ENCODE measurements around the gene PABPN1L.
A peak's percentile ranks its signal among the peaks of the same experiment; 100 is the strongest.
"Not testable (repeated sequence)": the region's sequence is repeated elsewhere in the genome, so short reads cannot be mapped to it uniquely, and the experiment has no call there.

The PABPN1L gene

DNA sequence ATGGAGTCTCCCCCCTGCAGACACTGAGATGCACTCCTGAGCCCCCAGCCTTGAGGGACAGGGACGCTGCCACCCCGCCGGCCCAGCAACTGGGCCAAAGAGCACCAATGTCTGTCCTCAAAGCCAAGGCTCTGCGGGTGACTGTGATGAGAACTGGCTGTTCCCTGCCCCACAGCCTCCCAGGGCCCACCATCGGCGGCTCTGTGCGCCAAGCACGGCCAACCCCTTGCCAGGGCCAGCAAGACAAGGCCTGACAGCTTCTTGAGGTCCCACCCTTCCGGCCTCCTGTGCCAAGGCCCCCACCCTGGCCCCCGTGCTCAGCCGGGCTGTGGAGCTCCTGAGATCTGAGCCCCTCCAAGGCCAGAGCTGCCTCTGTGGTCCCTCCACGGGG, 34.2 kb upstream of the PABPN1L start:
- no peak for DNase-seq (ENCODE audit: low read depth)

DNA sequence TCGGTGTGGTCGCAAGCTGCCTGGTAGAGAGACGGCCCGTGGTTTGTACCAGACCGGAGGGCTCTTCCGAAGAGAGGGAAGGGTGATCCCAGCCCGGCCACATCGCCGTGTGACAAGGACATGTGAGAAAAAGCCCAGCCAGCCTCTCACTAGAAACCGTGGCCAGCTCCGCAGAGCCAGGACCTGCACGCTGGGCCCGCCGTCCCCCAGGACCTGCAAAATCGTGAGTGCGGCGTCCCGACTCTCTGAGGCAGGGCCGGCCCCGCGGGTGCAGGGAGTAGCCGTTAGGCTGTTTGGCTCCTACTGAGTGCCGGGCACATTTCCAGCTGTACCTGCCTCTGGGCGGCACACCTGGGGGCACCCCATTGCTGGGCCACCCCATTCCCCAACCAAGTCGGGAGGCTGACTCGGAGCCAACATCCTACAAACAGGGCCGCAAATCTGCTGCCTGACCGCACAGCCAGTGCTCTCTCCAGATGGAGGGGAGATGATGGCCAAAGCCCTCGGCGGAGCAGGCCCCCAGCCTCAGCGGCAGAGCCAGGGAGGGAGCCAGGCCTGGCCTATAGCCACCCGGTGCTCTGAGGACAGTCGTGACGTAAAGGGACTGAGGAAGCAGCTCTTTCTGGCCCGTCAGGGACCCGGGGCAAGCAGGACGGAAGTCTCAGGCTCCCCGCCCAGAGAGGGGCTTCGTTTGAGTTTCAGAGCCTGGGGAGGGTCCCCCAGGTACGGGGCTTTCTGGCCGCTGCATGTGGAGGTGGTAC, 33.6 kb upstream of the PABPN1L start:
- no peak for DNase-seq (ENCODE audit: low read depth)

DNA sequence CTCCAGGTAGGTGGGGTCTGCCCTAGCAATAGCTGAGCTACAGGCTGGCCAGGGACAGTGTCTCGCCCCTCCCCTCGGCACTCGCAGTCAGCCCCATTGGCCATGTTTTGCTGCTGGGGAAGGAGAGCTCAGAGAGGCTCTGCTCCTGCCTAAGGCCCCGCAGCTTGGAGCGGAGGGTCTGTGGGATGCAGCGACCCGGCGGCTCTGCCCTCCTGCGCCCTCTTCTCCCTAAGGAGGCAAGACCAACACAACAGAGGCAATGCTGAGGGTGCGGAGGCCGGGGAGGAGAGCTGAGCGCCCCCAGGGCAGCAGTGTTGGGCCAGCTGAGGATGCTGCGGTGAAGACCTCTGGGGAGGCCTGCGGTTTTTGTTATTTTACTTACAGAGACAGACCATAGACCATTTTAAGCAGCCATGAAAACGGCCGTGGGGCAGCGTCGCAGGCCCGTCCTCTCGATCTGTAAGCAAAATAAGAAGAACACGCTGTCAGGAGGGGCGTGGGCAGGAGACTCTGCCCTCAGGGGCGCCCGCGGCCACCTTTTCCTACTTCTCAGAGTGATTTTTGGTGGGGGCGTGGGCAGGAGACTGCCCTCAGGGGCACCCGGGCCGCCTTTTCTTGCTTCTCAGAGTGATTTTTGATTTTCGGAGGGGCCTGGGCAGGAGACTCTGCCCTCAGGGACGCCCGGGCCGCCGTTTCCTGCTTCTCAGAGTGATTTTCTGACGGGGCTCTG, 31.4 kb upstream of the PABPN1L start:
- no peak for DNase-seq (ENCODE audit: low read depth)

DNA sequence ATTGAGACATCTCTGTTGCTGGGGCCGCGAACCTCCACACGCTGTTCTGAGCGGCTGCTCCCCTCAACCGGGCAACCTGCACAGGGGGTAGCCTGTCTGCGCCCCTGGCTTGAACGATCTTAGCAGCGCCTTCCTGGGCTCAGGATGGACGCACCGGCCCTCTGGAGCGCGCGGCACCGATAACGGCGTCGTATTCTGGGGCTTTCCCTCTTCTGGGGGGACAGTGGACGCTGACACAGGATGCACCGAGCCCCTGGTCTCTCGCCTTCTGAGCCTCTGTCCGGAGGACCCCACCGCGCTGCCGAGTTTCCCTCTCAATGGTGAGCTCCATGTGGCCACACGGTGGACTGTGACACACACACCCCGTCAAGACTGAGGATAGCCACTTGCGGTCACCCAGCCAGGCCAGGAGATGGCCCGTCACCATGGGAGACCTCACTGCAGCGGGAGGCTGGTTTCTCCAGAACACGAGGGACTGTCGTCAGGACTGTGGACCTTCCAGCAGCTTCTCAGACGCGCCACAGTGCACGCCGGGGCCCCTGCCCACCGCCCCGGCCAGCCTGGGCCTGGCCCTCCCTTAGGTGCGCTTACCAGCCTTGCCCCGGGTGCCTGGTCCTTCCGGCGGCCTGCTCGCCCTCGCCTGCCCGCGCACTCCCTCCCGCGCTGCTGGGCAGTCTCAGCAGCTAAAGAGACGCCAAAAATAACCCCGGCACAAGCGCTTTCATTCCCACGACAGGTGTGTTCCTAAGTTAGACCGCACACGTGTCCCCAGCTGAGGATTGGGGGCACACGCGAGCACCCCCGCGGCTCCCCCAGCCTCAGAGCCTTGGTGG, 30.0 kb upstream of the PABPN1L start:
- DNase-seq (ENCODE audit: low read depth): no peak

DNA sequence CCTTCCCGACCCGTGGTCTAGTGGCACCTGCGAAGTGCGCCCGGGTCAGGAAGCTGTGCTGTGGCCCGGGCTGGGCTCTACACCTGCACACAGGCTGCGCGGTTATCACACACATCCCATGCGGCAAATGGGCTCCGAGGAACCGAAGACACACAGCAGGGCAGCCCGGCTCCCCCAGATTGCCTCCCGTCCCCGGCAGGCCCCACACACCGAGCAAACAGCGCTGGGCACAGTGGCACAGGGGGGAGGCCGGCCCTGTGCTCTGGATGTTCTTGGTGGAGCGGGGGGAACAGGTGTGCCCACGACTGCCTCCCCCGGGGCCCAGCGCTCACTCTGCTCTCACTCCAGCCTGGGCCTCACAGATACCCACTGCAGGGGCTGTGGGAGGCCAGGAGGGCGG, 28.9 kb upstream of the PABPN1L start:
- no peak for DNase-seq (ENCODE audit: low read depth)

DNA sequence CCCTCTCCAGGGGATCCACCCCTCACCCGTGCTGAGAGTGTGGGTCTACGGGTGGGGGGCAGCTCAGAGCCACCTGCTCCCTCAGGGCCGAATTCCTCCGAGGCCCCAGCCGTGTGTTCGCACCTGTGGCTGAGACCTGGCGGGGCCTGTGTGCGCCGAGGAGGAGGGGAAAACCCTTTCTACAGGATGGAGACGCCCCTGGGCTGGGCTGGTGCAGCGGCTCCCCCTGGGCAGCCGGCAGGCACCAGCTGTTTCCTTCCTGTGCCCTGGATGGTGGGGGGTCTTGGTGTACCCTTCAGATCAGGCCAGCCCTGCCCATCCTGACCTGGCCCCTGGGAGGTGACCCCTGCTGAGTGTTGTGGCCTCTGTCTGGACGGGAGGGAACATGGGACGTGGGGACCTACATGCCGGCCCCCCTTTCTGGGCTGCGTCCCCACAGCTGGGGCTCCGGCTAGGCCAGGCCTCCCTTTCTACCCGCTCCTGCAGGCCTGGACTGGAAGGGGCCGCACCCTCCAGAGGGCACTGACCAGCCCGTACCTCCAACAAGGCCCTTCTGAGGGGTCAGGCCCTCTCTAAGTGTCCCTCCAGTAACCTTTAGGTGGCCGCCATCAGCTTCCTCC, 28.3 kb upstream of the PABPN1L start:
- DNase-seq (ENCODE audit: low read depth): no peak

DNA sequence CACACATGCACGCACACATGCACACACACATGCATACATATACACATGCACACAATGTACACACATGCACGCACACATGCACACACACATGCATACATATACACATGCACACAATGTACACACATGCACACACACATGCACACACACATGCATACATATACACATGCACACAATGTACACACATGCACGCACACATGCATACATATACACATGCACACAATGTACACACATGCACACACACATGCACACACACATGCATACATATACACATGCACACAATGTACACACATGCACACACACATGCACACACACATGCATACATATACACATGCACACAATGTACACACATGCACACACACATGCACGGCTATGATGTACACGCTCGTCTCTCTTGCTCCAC, 27.8 kb upstream of the PABPN1L start:
- not testable (repeated sequence) for DNase-seq (ENCODE audit: low read depth)

DNA sequence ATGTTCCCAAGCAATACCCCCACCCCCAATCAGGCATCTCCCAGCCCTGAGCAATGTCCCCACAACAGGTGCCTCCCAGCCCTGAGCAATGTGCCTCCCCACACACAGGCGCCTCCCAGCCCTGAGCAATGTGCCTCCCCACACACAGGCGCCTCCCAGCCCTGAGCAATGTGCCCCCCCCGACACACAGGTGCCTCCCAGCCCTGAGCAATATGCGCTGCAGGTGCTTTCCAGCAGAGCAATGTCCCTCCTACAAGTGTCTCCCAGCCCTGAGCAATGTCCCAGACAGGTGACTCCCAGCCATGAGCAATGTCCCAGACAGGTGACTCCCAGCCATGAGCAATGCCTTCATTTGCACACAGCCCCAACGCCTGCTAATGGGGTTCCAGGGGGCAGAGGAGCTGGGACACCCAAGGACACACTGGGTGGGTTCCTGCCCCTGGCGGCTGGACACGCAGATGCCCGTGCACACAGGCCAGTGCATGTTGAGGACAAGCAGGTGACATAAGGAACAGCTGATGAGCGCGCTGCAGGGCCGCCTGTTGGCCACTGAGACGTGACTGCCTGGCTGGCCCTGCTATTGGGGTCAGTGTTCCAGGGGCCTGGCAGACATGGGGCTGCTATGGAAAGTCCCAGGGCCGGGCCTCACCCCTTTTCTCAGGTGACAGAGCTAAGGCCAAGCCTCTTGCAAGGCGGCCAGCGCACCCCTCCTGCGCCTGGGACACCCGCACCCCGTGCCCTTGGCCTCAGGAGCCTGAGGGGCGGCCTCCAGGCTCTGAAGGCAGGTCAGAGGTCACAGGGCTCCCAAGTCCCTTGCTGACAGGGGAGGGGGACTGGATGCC, 26.9 kb upstream of the PABPN1L start:
- no peak for DNase-seq (ENCODE audit: low read depth)

DNA sequence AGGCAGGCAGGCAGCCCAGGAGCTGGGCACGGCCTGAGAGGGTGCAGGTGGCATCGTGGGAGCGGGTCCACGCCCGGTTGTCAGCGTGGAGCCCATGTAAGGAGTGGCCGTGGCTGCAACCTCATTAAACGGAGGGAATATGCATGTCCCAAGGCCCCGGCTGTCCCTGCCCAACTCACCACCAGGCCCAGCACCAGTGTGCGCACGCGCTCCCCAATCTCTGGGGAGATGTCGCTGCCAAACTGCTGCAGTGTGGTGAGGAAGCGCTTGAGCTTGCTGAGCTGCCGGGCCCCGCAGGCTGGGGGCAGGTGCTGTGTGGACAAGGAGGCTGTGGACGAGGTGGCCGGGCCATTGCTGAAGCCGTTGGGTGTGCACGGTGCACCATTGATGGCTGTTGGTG, 25.6 kb upstream of the PABPN1L start:
- DNase-seq (ENCODE audit: low read depth): no peak

DNA sequence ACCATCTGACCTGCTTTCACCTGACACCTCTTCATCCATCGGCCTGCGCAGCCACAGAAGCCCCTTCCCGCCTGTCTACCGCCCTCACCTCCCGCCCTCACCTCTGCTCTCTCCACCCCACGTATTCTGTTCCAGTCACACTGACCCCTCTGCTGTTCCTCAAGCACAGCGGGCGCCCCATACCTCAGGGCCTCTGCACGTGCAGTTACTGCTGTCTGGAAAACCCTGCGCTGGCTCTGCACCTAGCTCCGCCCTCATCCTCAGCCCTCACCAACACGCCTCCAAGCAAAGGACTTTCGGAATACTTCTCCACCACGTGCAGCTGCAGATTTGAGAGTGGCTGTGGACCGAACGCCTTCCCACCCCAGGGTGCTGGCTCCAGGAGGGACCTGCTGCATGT, 24.6 kb upstream of the PABPN1L start:
- no peak for DNase-seq (ENCODE audit: low read depth)

DNA sequence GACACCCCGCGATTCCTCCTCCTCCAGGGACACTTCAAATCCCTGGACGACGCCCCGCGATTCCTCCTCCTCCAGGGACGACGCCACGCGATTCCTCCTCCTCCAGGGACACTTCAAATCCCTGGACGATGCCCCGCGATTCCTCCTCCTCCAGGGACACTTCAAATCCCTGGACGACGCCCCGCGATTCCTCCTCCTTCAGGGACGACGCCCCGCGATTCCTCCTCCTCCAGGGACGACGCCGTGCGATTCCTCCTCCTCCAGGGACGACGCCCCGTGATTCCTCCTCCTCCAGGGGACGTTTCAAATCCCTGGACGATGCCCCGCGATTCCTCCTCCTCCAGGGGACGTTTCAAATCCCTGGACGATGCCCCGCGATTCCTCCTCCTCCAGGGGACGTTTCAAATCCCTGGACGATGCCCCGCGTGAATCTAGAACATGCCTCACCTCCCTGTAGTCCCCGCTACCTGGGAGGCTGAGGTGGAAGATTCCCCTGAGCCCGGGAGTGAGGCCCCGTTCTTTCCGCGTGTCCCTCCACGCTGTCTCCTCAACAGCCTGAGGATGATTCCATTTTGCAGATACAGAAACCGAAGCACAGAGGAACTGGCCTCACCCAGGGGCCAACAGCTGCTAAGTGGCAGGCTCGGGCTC, 23.4 kb upstream of the PABPN1L start:
- DNase-seq (ENCODE audit: low read depth): not testable (repeated sequence)

DNA sequence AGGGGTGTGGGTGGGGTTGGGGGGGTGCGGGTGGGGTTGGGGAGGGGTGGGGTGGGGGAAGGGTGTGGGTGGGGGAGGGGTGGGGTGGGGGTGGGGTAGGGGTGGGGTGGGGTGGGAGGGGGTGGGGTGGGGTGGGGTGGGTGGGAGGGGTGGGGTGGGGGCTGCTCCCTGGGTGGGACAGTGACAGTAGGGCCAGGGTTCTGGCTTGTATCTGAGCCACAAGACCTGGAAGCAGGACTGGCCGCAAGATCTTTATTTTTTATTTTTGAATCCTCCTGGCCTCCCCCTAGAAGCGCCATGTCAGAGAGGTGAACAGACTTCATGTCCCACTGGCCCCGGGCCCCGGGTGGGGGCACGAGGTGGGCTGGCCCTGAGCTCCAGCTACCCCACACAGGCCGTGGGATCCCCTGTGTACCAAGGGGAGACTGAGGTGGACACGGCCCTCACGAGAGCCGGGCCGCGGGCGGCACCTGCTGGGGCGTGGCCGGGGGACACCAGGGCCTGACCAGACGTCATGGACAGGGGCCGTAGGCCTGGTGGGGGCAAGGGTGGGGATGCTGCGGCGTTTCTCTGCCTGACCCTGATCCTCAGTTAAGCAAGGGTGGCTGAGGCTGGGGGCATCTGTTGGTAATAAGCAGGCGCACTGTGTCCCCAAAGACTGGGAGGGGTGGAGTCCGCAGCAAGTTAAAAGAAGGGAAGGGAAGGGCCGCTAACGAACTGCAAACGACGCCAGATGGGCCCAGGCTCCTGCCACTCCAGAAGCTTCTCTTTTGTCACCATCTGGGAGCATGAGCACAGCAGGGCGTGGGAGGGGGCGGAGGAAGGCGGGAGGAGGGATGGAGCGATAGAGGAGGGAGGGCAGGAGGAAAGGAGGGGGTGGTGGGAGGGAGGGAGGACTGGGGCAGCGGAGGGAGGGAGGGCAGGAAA, 22.3 kb upstream of the PABPN1L start:
- no peak for DNase-seq (ENCODE audit: low read depth)

DNA sequence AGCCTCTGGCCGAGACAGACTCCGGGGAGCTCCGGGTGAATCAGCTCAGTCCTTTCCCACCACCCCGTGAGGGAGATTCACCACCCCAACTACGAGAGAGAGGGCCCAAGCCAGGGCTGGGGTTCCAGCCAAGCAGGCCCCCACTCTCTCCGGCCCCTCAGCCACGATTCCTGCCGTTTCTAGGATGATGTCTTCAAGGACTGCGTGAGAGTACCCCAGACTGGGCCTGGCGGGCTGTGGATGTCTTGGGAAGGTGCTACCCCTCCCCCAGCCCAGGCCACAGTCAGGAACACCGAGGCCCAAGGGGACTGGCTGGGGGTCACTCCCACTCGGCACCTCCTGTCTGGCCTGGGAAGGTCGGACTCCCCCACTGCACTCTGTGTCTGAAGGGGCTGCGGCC, 21.6 kb upstream of the PABPN1L start:
- no peak for DNase-seq (ENCODE audit: low read depth)

DNA sequence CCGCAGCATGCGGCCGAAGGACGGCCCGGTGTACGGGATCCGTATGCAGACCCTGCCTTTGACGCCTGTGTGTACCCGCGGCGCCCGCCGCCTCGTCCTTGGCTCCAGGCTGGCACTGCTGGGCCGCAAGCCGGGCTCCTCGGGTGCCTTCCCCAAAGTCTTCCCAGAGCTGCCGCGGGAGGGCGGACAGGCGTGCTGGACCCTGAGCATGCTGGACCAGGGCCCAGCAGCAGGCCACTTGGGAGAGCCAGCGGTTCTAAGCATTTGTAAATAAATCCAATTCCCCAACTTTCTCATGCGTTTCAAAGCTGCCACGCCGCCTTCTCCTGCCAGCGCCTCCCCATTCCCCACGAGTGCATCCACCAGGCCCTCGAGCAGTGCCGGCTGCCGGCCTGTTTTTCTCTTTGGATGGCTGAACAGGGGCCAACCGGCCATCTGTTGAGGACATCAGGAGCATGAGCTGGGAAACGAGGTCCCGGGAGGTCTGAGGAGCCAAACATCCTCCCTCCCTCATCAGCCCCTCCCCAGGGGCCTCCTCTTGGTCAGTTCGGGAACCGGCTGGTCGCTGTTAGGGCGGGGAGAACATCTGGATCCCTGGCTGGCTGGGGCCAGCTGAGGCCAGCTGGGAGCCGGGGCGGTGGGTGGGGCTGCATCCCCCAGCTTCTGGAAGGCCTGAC, 20.5 kb upstream of the PABPN1L start:
- DNase-seq (ENCODE audit: low read depth): peak; percentile 43

DNA sequence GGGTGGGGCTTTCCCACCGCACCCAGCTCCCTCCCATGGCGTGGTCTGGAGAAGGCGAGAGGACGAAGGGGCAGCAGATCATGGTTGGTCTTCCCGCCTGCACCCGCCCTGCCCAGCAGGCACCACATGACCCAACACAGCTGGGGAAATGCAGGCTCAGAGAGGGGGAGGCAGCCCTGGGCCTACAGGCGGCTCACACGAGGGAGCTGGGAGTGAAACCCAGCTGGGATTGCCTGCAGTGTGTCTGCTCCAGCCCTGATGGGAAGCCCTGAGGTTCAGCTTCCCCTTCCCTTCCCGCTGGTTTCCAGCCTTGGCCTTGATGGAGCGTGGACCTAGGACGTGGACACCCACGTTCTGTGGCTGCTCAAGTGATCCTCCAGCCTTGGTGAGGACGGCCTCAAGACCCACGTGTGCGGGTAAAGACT, 20.0 kb upstream of the PABPN1L start:
- DNase-seq (ENCODE audit: low read depth): no peak

DNA sequence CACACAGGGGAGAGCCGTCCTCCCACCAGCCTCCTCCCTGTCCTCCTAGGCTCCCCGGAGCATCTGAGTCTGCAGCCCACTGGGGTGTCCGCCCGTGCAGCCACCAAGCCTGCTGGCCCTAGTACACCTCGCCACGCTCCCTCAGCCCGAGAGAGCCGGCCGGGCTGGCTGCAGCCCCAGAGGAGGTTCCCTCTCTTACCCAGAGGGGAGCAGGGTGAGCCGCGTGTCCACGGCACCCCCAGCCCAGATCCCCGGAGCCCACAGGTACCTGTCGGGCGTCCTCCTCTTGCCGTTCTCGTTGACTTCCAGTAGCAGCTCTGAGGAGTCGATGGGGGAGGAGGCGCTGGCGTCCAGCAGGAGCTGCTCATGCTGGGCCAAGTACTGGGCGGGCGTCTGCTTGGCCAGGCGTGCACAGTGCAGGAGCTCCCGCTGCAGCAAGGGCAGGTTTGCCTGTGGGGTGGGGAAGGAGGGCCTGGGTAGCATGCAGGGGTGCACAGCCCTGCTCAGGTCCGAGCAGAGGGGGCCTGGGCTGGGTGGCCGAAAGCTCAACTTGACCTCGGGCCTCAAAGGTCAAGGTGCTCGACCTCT, 19.3 kb upstream of the PABPN1L start:
- DNase-seq (ENCODE audit: low read depth): no peak

DNA sequence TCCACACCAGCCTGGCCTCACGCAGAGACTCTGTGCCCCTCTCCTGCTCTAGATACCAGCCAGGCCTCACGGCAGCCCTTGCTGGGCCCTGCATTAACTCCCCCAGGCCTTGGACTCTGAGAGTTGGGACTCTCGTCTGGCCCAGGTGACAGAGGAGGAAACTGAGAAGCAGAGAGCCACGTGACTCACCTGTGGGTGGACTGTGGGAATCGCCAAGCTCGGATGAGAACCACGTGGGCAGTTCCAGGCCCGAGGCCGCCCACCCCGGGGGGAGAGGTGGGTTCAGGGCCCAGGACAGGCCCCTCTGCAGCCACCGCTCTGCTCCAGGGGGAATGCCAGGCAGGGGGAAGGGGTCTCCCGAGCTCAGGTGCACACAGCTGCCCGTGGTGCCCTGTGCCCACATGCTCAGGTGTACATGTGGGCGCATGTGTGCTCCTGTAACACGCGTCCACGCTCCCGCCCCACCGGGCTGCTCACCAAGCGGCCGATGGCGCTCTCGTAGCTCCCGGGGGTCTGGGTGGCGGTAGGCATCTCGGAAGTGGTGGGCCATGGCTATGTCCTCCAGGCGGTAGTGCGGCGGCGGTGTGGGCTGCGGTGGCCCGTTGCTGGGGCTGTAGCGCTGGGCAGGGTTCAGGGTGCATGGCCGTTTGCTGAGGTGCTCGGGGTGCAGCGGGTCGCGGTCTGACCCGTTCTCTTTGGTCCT, 18.3 kb upstream of the PABPN1L start:
- no peak for DNase-seq (ENCODE audit: low read depth)

DNA sequence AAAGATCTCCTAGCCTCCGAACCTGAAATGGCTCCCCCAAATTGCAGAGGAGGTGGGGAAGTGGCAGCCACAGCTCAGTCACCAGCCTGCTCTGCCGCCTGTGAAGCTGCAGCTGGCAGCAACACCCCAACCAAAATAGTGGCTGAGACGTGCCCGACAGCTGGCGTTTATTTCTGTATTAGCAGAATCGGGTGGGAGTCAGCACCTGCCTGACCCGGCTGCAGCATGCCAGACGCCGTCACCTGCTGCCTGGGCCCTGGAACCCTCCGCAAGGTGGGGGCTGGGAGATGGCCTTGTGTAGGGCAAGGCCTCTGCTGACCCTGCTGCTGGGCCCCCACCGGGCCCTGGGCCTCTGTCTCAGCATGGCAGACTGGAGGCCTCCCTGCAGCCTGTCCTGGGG, 17.5 kb upstream of the PABPN1L start:
- no peak for DNase-seq (ENCODE audit: low read depth)
